HCT116 (cell line): ENCODE data around the gene ZNF534. TPM values are rescaled to one million over a fixed set of nuclear protein-coding genes. Genes with fewer than 3 reads are reported as not detected.

Experiments
- ATAC-seq: fragments of 200-7000 bp; cut with Tn5 transposase; 2 replicates; pipeline ENCODE4 v1.9.1; 2020; ENCODE audit warnings: mild to moderate bottlenecking, moderate library complexity
- Bru-seq: library from RNA; stranded (reverse); fragments of 400-500 nt; gene quantifications from one replicate; lab custom pipeline; 2021; lab: Mats Ljungman, UMichigan
- BruChase-seq, 2 experiments: library from RNA; stranded (reverse); fragments of 400-500 nt; gene quantifications; one replicate each; lab custom pipeline; 2021; lab: Mats Ljungman, UMichigan
- BruUV-seq: library from RNA; stranded (reverse); fragments of 400-500 nt; replicated peaks from 2 replicates; lab custom pipeline; 2021; lab: Mats Ljungman, UMichigan
- CTCF ChIA-PET: fragments of 300-600 bp; sonication (Branson Sonifier 250); formaldehyde crosslinking; loops from one replicate; lab custom pipeline; 2021; ENCODE audit warnings: antibody characterized with exemption; lab: Charles Lee
- POLR2A ChIA-PET: fragments of 300-600, 350-600 bp; sonication (Branson Sonifier 250); formaldehyde crosslinking; loops from one replicate; lab custom pipeline; 2021; ENCODE audit warnings: antibody characterized with exemption; lab: Charles Lee
- RAD21 ChIA-PET, 2 experiments: fragments of 300-600 bp; sonication (Branson Sonifier 250); formaldehyde crosslinking; loops; one replicate each; lab custom pipeline; 2023; ENCODE audit warnings: low total read pairs in 2 of 2; ENCODE audit not compliant: uncharacterized antibody in 2 of 2, unreplicated experiment in 2 of 2, low non-redundant PET in 1 of 2; lab: Charles Lee
- DNase-seq: peaks from one replicate; pipeline ENCODE4 v3.0.0-alpha.2; 2010; ENCODE audit warnings: low read depth, low spot score
- H2AFZ ChIP-seq: fragments of 200-600 bp; shearing (Covaris generic), sonication (generic); 2 replicates; pipeline ENCODE4 v1.6.1; 2017; ENCODE audit warnings: low read depth, mixed run types, mixed read lengths, antibody characterized with exemption, low read length; ENCODE audit not compliant: poor library complexity, severe bottlenecking
- H3K27ac ChIP-seq: 2 replicates; pipeline ENCODE4 v1.5.1; 2012; ENCODE audit warnings: low read depth, low read length
- H3K27me3 ChIP-seq: fragments of 200-600 bp; sonication (generic); 2 replicates; pipeline ENCODE4 v1.6.1; 2016; ENCODE audit warnings: mixed run types, low read length, mixed read lengths; ENCODE audit not compliant: insufficient read depth
- H3K36me3 ChIP-seq, 2 experiments: fragments of 200-500 bp in 1 of 2; fragments of 200-600 bp in 1 of 2; sonication (Bioruptor generic) in 1 of 2; sonication (generic) in 1 of 2; 2 replicates each; pipeline versions ENCODE4 v1.5.1 to v1.6.1; 2014 to 2016; ENCODE audit warnings: low read length in 2 of 2, inconsistent platforms in 1 of 2, mixed read lengths in 1 of 2, mixed run types in 1 of 2; ENCODE audit not compliant: insufficient read depth in 2 of 2, control insufficient read depth in 1 of 2
- H3K4me1 ChIP-seq, 2 experiments: fragments of 200-600 bp in 1 of 2; sonication (generic) in 1 of 2; 2 replicates each; pipeline versions ENCODE4 v1.5.1 to v1.6.1; 2012 to 2017; ENCODE audit warnings: low read length in 2 of 2, inconsistent platforms in 1 of 2, mild to moderate bottlenecking in 1 of 2, mixed read lengths in 1 of 2, mixed run types in 1 of 2, moderate library complexity in 1 of 2; ENCODE audit not compliant: insufficient read depth in 2 of 2, control insufficient read depth in 1 of 2
- H3K4me2 ChIP-seq: fragments of 200-600 bp; sonication (generic); 2 replicates; pipeline ENCODE4 v1.6.1; 2017; ENCODE audit warnings: mixed run types, low read length, mixed read lengths
- H3K4me3 ChIP-seq, 2 experiments: fragments of 200-600 bp in 1 of 2; sonication (generic) in 1 of 2; replicated peaks in 1 of 2; 2 replicates each; pipeline ENCODE4 v1.5.1; 2011 to 2016; ENCODE audit warnings: low read length in 2 of 2, control low read depth in 1 of 2, low read depth in 1 of 2, mild to moderate bottlenecking in 1 of 2, mixed read lengths in 1 of 2, mixed run types in 1 of 2
- H3K79me2 ChIP-seq: fragments of 200-600 bp; sonication (generic); 2 replicates; pipeline ENCODE4 v1.6.1; 2017; ENCODE audit warnings: mild to moderate bottlenecking, mixed run types, low read length, moderate library complexity, mixed read lengths; ENCODE audit not compliant: insufficient read depth
- H3K9ac ChIP-seq: fragments of 200-600 bp; sonication (generic); 2 replicates; pipeline ENCODE4 v1.6.1; 2016; ENCODE audit warnings: low read length, mixed read lengths
- H3K9me2 ChIP-seq: fragments of 200-600 bp; sonication (generic), shearing (Covaris generic); 2 replicates; pipeline ENCODE4 v1.6.1; 2017; ENCODE audit warnings: mixed run types, mild to moderate bottlenecking, moderate library complexity; ENCODE audit not compliant: insufficient read depth
- H3K9me3 ChIP-seq, 2 experiments: fragments of 200-500 bp in 1 of 2; fragments of 200-600 bp in 1 of 2; sonication (Bioruptor generic) in 1 of 2; sonication (generic) in 1 of 2; 2 replicates each; pipeline ENCODE4 v1.6.1; 2014 to 2017; ENCODE audit warnings: low read length in 2 of 2, mixed read lengths in 2 of 2, inconsistent platforms in 1 of 2, low read depth in 1 of 2, mild to moderate bottlenecking in 1 of 2, mixed run types in 1 of 2, moderate library complexity in 1 of 2; ENCODE audit not compliant: control insufficient read depth in 1 of 2, insufficient read depth in 1 of 2
- H4K20me1 ChIP-seq: fragments of 200-600 bp; sonication (generic), shearing (Covaris generic); 2 replicates; pipeline ENCODE4 v1.6.1; 2017; ENCODE audit warnings: mixed run types, mild to moderate bottlenecking, moderate library complexity; ENCODE audit not compliant: insufficient read depth
- EGR1 ChIP-seq: IDR thresholded peaks from 2 replicates; pipeline ENCODE4 v1.6.1; 2012; ENCODE audit warnings: low read depth
- ELF1 ChIP-seq: IDR thresholded peaks from 2 replicates; pipeline ENCODE4 v1.6.1; 2012; ENCODE audit warnings: low read depth, borderline replicate concordance
- EZH2 ChIP-seq: fragments of 200-600 bp; sonication (generic); IDR thresholded peaks from 2 replicates; pipeline ENCODE4 v1.6.1; 2017; ENCODE audit warnings: antibody characterized with exemption, mixed run types
- EZH2phosphoT487 ChIP-seq: fragments of 200-600 bp; IDR thresholded peaks from 2 replicates; pipeline ENCODE4 v1.6.1; 2018; ENCODE audit warnings: antibody characterized with exemption, borderline replicate concordance
- MAX ChIP-seq: IDR thresholded peaks from 2 replicates; pipeline ENCODE4 v1.6.1; 2012
- POLR2A ChIP-seq: IDR thresholded peaks from 2 replicates; pipeline ENCODE4 v1.7.0; 2011; ENCODE audit warnings: borderline replicate concordance; ENCODE audit not compliant: insufficient read depth, insufficient read length; ENCODE audit errors: extremely low read depth
- POLR2AphosphoS5 ChIP-seq: IDR thresholded peaks from 2 replicates; pipeline ENCODE4 v1.6.1; 2011; ENCODE audit warnings: mild to moderate bottlenecking, low read depth, low read length, moderate library complexity
- RAD21 ChIP-seq: IDR thresholded peaks from 2 replicates; pipeline ENCODE4 v1.6.1; 2012; ENCODE audit warnings: low read depth, mild to moderate bottlenecking
- TCF7L2 ChIP-seq: IDR thresholded peaks from 2 replicates; pipeline ENCODE4 v1.7.0; 2011; ENCODE audit warnings: borderline replicate concordance, inconsistent platforms; ENCODE audit not compliant: insufficient read depth, insufficient read length; ENCODE audit errors: extremely low read depth
- ZNF274 ChIP-seq: fragments of 200-500 bp; sonication (Bioruptor generic); IDR thresholded peaks from 2 replicates; pipeline ENCODE4 v1.6.1; 2014; ENCODE audit warnings: mild to moderate bottlenecking, low read depth, low read length, inconsistent platforms
- intact Hi-C: fragments of 100-400 bp; cut with micrococcal nuclease; formaldehyde crosslinking; loops from 2 replicates; pipeline ENCODE4 v1.10.0; 2022
- long read RNA-seq: library from polyadenylated mRNA; unstranded; transcript quantifications from one replicate; pipeline ENCODE4 v2.0.0, GENCODE V29; 2021; ENCODE audit not compliant: unreplicated experiment
- polyA plus RNA-seq: library from polyadenylated mRNA; unstranded; fragments of >200 nt; gene quantifications from 2 replicates; pipeline ENCODE4 v1.2.1, GENCODE V29; 2012; ENCODE audit warnings: missing spikeins
- total RNA-seq: library from RNA; stranded (reverse); gene quantifications from one replicate; pipeline ENCODE4 v1.2.1, GENCODE V29; 2021; ENCODE audit not compliant: unreplicated experiment
- TF ChIP-seq, protein P1 (sequence below): IDR thresholded peaks from 2 replicates; pipeline ENCODE4 v1.6.1; 2012; ENCODE audit warnings: low read depth
- TF ChIP-seq, protein P2 (sequence below): IDR thresholded peaks from 2 replicates; pipeline ENCODE4 v1.6.1; 2012

ZNF534 gene
- total RNA-seq (not detected), Bru-seq, nascent RNA (not detected), BruChase-seq, experiment 1, labeled RNA remaining after a 6-hour chase (not detected), BruChase-seq, experiment 2, labeled RNA remaining after a 2-hour chase (not detected)
- not detected in 2 replicates for polyA plus RNA-seq
- long read RNA-seq, result 0 reads

GRCh38 chr19:52428937-52429336, at the start of gene ZNF534:
Gene ZNF534 (plus strand): TSS chr19:52429148. CDS start chr19:52431475, 2,327 bp downstream.
- ChIA-PET RAD21 (no interaction called here), CTCF (no interaction called here), POLR2A (no interaction called here)
- DNase-seq (no peak), ATAC-seq (no peak)
- H3K9ac ChIP-seq, result no peak within 1 kb of the TSS
- H2AFZ ChIP-seq, result no peak within 1 kb of the TSS
- no peak within 1 kb of the TSS for H3K4me2 ChIP-seq
- H4K20me1 ChIP-seq, result no peaks in the 10 kb centered on the region
- H3K36me3 ChIP-seq, result no peaks in the 10 kb centered on the region
- peaks cover 0 to 23% of the 10 kb centered on the region in 2 experiments; a peak in 2 of 4 replicates for H3K9me3 ChIP-seq
- intact Hi-C loops, result no loop called here
- no peak within 1 kb of the TSS for H3K4me3 ChIP-seq
- no peaks in the 10 kb centered on the region for H3K27me3 ChIP-seq
- no peaks in the 10 kb centered on the region for H3K4me1 ChIP-seq
- no TSS peak for BruUV-seq
- no peaks in the 10 kb centered on the region for H3K79me2 ChIP-seq
- TF ChIP-seq, protein P1, sequence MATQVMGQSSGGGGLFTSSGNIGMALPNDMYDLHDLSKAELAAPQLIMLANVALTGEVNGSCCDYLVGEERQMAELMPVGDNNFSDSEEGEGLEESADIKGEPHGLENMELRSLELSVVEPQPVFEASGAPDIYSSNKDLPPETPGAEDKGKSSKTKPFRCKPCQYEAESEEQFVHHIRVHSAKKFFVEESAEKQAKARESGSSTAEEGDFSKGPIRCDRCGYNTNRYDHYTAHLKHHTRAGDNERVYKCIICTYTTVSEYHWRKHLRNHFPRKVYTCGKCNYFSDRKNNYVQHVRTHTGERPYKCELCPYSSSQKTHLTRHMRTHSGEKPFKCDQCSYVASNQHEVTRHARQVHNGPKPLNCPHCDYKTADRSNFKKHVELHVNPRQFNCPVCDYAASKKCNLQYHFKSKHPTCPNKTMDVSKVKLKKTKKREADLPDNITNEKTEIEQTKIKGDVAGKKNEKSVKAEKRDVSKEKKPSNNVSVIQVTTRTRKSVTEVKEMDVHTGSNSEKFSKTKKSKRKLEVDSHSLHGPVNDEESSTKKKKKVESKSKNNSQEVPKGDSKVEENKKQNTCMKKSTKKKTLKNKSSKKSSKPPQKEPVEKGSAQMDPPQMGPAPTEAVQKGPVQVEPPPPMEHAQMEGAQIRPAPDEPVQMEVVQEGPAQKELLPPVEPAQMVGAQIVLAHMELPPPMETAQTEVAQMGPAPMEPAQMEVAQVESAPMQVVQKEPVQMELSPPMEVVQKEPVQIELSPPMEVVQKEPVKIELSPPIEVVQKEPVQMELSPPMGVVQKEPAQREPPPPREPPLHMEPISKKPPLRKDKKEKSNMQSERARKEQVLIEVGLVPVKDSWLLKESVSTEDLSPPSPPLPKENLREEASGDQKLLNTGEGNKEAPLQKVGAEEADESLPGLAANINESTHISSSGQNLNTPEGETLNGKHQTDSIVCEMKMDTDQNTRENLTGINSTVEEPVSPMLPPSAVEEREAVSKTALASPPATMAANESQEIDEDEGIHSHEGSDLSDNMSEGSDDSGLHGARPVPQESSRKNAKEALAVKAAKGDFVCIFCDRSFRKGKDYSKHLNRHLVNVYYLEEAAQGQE, result no peak
- TF ChIP-seq, protein P2, sequence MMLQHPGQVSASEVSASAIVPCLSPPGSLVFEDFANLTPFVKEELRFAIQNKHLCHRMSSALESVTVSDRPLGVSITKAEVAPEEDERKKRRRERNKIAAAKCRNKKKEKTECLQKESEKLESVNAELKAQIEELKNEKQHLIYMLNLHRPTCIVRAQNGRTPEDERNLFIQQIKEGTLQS, result no peak
- no peak for TF ChIP-seq TCF7L2
- TF ChIP-seq POLR2AphosphoS5, result no peak
- no peak for TF ChIP-seq EGR1
- TF ChIP-seq RAD21, result no peak
- no peak for TF ChIP-seq EZH2phosphoT487
- no peak for TF ChIP-seq EZH2
- no peak for TF ChIP-seq ZNF274
- TF ChIP-seq MAX, result no peak
- no peak for TF ChIP-seq POLR2A
- TF ChIP-seq ELF1, result no peak
- no peak within 1 kb of the TSS for H3K27ac ChIP-seq
- H3K9me2 ChIP-seq, result no peaks in the 10 kb centered on the region
